ENCODE measurements around the gene CAPSL. TPM values are rescaled to one million over a fixed set of nuclear protein-coding genes. Genes with fewer than 3 reads are reported as not detected.
"Not testable (repeated sequence)": the region's sequence is repeated elsewhere in the genome, so short reads cannot be mapped to it uniquely, and the experiment has no call there.

The CAPSL gene
- total RNA-seq, 2 donors from 2014 or later: not detected

DNA sequence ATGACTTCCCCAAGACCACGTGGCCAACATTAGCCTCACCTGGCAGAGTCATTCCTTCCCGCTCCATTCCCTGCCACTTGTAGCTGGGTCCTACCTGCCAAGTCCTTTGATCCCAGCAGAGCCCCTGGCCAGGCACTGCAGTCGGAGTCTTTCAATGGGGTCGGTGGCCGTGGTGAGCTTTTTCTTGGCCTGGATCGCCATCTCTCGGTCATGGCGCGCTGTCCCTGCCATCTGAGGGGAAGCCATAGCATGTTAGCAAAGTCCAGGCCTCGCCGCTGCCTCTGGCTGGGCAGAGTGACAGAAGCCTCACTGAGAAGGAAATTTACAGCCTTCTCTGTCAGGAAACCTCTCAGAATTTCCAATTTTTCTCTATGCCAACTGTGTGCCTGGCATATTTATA, 17.5 kb downstream of the CAPSL start:
- intact Hi-C loops (cut with DNase I): loop anchor here in 1 of 2 donors (10.0 kb wide), 1 partner anchor 146 kb away; no protein-coding TSS in a partner anchor
- no peak for DNase-seq (ENCODE audit: low spot score)

DNA sequence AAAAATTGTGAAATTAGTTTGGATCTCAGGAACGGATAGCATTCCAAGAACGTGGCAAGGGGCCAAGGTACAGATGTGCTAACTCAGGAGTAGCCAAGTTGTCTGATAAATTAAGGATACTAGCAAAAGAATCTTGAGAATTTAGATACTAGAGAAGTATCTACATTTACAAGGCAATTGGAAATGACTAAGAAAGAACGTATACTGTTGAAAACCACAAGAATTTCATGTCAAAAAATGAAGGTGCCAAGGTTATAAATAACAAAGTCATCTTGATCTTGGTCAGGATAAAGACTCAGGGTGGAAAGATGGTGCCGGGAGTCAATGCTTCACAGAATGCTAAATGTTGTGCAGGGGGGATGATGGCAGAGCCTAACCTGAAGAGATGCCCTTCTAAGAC, 19.2 kb downstream of the CAPSL start:
- intact Hi-C loops (cut with DNase I): no loop called here
- no peak for DNase-seq (ENCODE audit: low spot score)

DNA sequence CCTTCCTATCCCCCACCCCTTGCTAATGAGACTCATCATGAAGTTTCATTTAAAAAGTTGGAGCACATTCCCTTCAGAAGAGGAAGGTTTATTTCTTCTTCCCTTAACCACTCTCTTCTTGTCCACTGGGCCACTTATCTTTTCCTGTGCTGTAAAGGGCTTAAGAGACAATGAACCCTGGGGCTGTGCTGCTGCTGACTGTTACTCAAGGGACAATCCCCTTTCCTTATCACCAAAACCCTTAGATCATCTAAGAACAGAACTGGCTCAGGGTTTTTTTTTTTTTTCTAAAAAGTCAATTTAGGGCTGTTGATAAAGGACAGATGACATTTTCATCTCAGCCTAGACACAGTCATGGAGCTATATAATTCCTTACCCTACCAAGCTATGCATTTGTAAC, 29.6 kb downstream of the CAPSL start:
- intact Hi-C loops (cut with DNase I): no loop called here
- no peak for DNase-seq (ENCODE audit: low spot score)

DNA sequence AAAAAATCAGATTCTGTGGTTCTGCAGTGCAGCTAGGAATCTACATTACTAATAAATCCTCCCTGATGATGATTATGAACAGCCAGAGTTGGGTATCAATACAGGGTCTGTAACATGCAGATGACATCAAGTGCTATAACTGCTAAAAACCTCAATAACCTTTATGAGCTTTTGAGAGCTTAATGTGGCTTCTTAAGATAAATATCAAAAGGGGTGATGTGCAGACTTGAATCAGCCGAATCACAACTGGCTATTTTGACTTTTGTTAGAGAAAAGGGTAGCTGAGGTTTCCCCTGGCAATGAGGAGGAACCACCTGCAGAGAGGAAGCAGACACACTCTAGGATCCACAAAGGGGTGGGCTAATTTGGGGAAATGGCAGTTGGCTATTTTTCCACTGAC, 30.2 kb downstream of the CAPSL start:
- no peak for DNase-seq (ENCODE audit: low spot score)
- intact Hi-C loops (cut with DNase I): no loop called here

DNA sequence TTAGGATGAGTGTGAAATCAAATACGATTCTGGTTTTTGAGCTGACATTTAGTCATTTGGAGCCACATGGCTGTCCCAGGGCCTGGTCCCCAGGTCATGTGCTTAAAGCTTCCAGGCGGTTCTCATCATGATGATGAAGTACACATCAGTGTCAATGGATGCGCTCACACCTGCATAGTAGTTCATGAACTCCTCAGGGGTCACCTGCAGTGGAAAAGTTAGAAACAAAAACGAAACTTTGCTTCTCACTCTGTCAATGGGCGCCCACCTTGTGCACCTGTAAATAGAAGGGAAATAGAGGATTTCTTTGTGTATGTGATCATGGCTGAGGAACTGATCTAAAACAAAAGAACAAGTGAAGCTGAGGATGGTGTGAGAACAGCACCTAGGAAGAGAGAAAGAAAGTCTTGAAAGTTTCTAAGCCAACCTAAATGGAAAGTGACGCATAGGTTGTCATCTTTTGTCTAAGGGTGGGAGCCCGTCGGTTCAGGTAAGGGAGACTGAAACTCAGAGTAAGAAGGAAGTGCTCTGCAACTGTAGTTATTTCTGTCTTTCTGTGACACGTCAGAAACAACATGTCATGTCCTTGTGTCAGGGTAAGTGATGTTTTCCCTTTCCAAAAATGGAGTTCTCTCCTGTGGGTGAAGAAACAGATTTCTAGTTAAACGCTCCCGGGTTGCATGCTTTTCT, 33.8 kb downstream of the CAPSL start:
- no peak for DNase-seq (ENCODE audit: low spot score)
- intact Hi-C loops (cut with DNase I): no loop called here

DNA sequence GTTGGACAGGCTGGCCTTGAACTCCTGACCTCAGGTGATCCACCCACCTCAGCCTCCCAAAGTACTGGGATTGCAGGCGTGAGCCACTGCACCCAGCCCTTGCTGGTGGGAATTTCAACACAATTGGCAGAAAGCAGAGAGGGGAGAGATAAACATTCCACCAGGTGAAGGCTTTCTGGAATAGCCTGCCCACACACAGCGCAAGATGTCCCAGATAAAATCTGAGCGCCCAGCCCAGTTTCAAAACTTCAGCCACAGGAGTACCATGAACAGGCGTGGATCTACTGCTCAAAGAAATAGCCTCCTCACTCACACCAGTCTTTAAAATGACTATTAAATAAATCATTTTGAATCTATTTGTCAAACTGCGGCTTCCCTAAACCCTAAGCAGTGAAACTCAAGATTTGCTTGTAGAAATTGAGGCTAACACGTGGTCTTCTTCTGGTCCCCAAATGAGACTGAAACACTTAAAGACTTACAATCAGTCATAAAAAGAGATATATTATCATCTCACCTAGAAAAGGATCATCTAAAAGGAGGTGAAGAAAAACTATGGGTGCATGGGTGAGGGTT, 34.7 kb downstream of the CAPSL start:
- intact Hi-C loops (cut with DNase I): no loop called here
- DNase-seq (ENCODE audit: low spot score): no peak

DNA sequence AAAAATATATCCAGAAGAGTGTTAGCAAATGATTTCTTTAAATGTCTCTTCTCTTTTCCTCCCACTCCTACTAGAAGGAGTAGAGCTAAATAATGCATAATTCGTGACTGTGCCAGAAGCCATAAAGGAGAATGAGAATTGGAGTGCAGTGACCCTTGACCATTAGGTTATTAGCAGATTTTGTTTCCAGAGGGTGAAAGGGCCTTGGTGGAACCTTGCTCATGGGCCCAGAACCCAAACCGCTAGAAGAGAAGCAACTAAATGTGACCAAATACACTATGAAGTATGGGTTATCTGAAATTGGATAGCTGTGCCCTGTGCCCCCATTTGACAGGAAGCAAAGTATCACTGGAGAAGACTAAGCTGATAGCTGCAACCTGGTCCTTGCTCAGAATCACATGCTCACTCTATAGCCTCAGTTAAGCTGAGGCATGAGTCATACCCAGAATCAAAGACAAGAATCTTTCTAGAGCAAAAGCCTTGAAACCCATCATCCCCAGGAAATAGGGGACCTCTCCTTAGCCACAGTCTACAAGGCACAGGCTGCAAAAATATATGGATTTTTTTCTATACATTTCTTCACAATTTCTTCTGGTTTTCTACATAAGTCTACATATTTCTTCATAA, 36.3 kb downstream of the CAPSL start:
- no peak for DNase-seq (ENCODE audit: low spot score)
- intact Hi-C loops (cut with DNase I): no loop called here

DNA sequence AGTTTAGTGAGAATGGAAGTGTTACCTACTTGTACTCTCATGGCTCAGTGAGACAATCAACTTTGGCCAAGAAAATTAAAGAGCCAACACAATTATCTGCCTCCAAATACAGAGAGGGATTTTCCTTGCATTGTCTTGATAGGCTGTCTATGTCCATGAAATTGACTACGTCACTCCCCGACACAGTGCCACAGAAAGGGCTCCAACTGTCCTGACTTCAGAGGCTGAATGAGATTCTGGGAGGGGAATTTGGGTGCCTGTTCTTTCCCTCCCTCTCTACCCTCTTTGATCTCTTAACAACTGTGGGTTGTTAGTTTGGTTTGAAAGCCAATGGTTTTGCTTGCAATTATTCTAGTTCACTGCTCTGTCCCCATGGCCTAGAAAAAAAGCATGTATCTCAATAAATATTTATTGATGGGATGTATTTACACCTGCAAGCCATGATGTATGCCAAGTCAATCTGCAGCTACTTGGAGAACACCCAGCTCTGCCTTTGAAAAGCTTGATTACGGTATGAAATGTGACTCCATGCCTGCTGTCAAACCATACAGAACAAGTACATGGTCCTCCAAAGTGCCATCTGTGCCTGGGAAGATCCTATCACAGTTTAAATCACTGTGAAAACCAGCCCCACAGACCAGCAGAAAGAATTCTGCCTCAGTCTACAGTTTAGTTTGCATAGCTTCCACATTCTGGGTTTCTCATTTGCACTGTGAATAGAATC, 37.3 kb downstream of the CAPSL start:
- DNase-seq (ENCODE audit: low spot score): no peak
- intact Hi-C loops (cut with DNase I): no loop called here

DNA sequence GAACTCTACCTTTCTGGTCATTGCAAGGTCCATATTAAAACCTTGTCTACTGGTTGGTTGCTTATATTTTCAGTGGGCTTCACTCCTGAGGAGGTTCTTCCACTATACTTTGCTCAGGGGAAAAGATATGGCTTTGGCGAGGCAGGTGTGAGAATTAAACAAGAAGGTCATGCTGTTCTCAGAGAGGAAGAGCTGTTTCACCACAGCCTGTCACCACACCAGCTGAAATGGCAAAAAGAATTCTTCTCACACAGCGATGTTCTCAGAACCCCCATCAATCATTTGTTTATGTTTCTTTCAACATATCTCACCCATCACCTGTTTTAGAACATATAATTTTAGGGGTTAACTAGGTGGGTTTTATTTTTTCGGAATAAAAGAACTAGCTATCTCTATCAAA, 38.6 kb downstream of the CAPSL start:
- no peak for DNase-seq (ENCODE audit: low spot score)
- intact Hi-C loops (cut with DNase I): no loop called here

DNA sequence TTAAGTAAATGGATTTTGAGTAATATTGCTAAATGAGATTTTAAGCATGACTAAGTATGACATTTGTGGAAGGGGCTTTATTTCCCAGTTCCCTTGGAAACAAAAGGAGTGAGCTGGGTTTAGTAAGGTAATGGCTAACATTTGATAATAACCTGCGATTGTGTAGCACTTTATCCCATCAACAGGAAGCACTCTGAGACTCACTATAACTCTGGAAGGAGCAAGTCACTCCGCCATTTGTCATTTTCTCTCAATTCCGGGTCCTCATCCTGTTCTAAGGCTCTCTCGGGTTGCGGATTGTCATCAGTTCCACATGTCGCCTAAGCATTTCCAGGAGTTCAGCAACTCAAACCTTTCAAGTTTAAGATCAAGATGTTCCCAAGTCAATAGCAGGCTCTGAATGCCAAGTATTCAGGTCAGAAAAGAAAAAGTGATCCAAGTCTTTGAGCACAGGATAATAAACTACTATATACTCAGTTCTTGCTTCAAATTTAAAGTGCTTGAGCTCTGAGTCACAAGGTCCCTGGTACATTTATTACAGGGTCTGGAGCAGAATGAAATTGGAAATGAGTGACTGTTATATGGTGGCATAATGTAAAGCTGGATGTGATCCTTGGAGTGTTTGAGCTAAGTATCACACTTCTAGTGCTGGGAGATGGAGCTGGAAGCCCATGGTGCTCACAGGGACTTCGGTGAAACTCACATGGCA, 39.3 kb downstream of the CAPSL start:
- intact Hi-C loops (cut with DNase I): loop anchor here in 1 of 2 donors (1.0 kb wide), 1 partner anchor 24 kb away; no protein-coding TSS in a partner anchor
- DNase-seq (ENCODE audit: low spot score): no peak

DNA sequence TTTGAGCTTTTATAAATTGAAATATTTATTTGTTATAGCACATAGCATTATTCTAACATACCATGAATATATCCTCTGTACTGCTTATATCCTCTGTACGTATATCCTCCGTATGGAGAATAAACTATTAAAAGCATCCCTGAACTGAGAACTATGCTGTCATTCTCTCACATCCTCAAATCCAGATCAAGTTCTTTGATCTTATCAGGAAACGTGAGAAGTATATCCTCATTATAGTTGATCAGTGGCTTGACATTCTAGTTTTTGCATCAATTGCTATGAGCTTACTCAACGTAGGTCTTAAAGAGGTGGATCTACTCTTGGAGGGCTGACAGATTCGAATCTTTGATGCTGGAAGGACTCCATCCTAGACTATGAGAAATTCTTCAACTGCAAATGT, 44.3 kb downstream of the CAPSL start:
- intact Hi-C loops (cut with DNase I): no loop called here
- DNase-seq (ENCODE audit: low spot score): no peak

DNA sequence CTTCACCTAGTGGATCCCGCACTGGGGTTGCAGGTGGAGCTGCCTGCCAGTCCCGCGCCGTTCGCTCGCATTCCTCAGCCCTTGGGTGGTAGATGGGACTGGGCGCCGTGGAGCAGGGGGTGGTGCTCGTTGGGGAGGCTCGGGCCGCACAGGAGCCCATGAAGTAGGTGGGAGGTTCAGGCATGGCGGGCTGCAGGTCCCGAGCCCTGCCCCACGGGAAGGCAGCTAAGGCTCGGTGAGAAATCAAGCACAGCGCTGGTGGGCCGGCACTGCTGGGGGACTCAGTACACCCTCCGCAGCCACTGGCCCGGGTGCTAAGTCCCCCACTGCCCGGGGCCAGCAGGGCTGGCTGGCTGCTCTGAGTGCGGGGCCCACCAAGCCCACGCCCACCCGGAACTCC, 45.6 kb downstream of the CAPSL start:
- DNase-seq (ENCODE audit: low spot score); intact Hi-C loops (cut with DNase I): not testable (repeated sequence)

DNA sequence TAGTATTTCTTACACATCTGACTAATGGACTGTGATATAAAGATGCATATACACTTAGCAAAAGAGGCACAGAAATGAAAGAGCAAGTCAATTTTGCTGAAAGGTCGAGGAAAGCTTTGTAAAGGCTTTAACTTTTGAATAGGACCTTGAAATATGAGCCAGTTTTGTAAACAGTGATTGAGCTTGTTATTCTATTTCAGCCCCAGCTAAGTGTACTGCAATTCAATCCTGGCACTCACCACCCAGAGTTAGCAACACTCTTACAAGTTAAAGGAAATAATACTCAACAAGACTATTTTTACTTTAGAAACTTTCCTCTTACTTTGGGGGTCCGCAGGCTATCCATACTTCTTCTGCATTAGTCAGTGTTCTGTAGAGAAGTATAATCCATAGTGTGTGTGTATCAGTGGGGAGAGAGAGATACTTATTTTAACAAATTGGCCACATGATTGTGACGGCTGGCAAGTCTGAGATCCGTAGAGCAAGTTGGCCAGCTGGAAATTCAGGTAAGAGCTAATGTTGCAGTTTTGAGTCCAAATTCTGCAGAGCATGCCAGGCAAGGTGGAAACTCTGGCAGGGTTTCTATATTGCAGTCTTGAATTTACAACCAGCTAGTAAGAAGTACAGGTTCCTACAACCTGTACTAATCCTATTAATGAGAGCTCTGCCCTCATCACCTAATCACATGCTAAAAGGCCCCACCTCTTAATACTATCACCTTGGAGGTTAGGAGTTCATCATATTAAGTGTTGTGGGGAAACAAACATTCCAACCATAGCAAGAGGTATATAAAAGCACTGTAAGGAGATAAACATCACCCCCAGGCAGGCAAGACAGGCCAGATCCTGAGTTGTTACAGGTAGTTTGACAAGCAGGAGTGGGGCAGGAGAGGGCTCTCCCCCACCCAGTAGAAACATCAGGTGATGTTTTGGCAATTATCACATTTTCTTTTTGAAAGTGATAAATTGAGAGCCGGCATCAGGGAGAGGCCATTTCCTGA, 48.1 kb downstream of the CAPSL start:
- intact Hi-C loops (cut with DNase I): no loop called here
- DNase-seq (ENCODE audit: low spot score): no peak

DNA sequence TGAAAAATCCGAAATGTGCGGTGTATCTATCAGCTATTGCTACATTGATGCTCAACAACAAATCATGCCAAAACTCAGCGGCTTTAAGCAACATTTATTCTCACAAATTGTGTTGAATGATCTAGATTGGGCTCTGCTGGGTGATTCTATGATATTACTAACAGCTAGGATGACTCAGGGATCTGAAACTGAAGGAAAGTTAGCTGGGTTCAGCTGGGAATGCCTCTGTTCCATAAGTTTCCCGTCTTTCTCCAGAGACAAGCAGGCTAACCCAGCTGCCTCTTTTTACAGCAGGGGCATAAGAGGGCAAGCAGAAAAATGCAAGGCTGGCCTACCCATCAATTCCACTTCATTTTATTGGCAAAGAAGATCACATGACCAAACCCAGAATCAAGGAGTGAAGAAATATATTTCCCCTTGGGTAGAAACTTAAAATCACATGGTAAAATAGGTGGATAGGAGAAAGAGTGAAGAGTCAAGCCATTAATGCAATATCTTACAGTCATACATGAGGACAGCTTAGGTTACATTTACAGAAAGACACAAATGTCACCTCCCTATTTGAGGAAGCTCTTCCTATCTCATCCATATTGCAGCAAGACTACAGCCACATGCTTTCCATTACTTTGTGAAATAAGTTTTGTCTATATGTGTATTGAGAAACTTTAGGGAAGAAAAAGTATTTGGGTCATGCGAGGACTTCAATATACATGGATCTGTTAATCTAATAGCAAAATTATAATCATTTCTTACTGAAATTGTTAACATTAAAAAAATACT, 50.9 kb downstream of the CAPSL start:
- intact Hi-C loops (cut with DNase I): no loop called here
- no peak for DNase-seq (ENCODE audit: low spot score)

DNA sequence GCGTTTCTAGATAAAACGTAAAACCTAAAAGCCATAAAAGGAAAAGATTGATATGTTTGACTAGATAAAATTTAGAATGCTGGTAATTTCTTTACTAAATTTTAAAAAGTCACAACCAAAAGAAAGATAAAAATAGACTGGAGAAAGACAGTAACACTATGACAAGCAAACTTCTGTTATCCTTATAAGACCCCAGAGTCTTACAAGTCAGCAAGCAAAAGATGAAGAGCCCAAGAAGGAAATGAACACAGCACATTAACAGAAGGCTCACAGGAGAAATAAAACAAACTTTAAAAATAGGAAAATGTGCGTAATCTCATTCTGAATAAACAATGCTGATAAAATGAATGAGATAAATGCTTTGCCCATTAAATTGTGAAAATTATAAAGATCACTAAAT, 52.0 kb downstream of the CAPSL start:
- DNase-seq (ENCODE audit: low spot score): no peak
- intact Hi-C loops (cut with DNase I): no loop called here

DNA sequence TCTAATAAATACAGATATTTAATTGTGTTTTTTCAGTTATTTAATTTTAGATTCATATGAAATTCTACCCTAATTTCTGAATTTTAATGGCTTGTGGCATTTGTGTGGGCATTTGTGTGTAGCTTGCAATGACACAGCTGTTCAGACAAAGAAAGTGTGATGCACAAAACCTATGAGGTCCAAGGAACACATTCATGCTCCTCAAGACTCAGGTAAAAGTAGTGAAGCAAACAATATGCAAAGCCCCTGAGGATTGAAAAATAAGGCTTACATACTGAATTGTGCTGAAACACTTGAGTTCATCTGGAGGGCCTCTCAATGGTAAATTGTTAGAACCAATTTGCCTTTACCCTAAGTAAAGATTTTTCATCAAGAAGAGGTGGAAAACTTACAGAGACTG, 53.6 kb downstream of the CAPSL start:
- intact Hi-C loops (cut with DNase I): no loop called here
- no peak for DNase-seq (ENCODE audit: low spot score)

DNA sequence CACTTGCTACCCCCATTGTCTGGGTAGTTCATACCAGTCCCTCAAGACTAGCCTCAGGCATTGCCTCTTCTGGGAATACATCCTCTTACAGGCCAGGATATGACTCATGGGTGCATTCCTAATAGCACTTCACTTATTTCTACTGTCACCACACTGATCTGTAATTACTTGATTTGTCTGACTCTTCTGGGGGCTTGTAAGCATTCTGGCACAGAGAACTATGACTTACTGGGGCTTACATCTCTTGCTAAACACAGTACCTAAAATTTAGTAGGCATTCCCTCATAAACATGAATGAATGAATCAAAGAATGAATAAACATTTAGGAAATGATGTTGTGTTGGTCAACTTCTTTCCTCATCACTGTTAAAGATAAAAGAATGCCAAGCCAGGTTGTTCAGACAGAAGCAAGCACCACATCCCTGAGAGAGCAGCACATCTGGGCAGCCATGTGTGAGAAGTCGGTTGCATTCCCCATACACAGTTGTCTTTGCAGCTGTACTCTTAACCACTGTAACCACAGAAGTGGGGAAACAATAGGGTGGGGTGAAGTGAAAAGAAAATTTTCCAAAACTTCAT, 54.1 kb downstream of the CAPSL start:
- intact Hi-C loops (cut with DNase I): no loop called here
- no peak for DNase-seq (ENCODE audit: low spot score)
